ENCODE measurements around the gene WTIP.

WTIP gene

GRCh38 chr19:34523408-34523807 is 41.9 kb downstream of the WTIP start:
- H3K27me3 ChIP-seq: no peaks in the 10 kb centered on the region
- no peak for TF ChIP-seq CTCF (IDR thresholded peaks at IDR 0.05)
- H3K9me3 ChIP-seq: no peaks in the 10 kb centered on the region
- no peaks in the 10 kb centered on the region for H3K36me3 ChIP-seq
- no peak overlapping the region for H3K27ac ChIP-seq
- H3K4me3 ChIP-seq (ENCODE audit: low read depth in 1 of 2, low read length in 1 of 2): no peak overlapping the region
- H3K4me1 ChIP-seq (ENCODE audit: control insufficient read depth in 1 of 2, insufficient read depth in 1 of 2, low read depth in 1 of 2, low read length in 1 of 2): no peaks in the 10 kb centered on the region

GRCh38 chr19:34525001-34525400 is 43.4 kb downstream of the WTIP start:
- Histone ChIP-seq H3K4me3 (ENCODE audit: low read depth in 1 of 2, low read length in 1 of 2) (no peak overlapping the region), H3K4me1 (ENCODE audit: control insufficient read depth in 1 of 2, insufficient read depth in 1 of 2, low read depth in 1 of 2, low read length in 1 of 2) (no peaks in the 10 kb centered on the region), H3K27me3 (no peaks in the 10 kb centered on the region), H3K27ac (no peak overlapping the region), H3K9me3 (no peaks in the 10 kb centered on the region), H3K36me3 (no peaks in the 10 kb centered on the region)
- no peak for TF ChIP-seq CTCF (IDR thresholded peaks at IDR 0.05)

GRCh38 chr19:34534206-34534605 is 52.6 kb downstream of the WTIP start:
- H3K9me3 ChIP-seq: no peaks in the 10 kb centered on the region
- no peaks in the 10 kb centered on the region for H3K4me1 ChIP-seq (ENCODE audit: control insufficient read depth in 1 of 2, insufficient read depth in 1 of 2, low read depth in 1 of 2, low read length in 1 of 2)
- H3K4me3 ChIP-seq (ENCODE audit: low read depth in 1 of 2, low read length in 1 of 2): no peak overlapping the region
- H3K27me3 ChIP-seq: no peaks in the 10 kb centered on the region
- TF ChIP-seq CTCF (IDR thresholded peaks at IDR 0.05): no peak
- no peaks in the 10 kb centered on the region for H3K36me3 ChIP-seq
- no peak overlapping the region for H3K27ac ChIP-seq

GRCh38 chr19:34539396-34539795 is 57.8 kb downstream of the WTIP start:
- H3K27me3 ChIP-seq: no peaks in the 10 kb centered on the region
- H3K4me3 ChIP-seq (ENCODE audit: low read depth in 1 of 2, low read length in 1 of 2): no peak overlapping the region
- no peaks in the 10 kb centered on the region for H3K36me3 ChIP-seq
- no peak overlapping the region for H3K27ac ChIP-seq
- no peaks in the 10 kb centered on the region for H3K9me3 ChIP-seq
- no peaks in the 10 kb centered on the region for H3K4me1 ChIP-seq (ENCODE audit: control insufficient read depth in 1 of 2, insufficient read depth in 1 of 2, low read depth in 1 of 2, low read length in 1 of 2)
- no peak for TF ChIP-seq CTCF (IDR thresholded peaks at IDR 0.05)

DNA sequence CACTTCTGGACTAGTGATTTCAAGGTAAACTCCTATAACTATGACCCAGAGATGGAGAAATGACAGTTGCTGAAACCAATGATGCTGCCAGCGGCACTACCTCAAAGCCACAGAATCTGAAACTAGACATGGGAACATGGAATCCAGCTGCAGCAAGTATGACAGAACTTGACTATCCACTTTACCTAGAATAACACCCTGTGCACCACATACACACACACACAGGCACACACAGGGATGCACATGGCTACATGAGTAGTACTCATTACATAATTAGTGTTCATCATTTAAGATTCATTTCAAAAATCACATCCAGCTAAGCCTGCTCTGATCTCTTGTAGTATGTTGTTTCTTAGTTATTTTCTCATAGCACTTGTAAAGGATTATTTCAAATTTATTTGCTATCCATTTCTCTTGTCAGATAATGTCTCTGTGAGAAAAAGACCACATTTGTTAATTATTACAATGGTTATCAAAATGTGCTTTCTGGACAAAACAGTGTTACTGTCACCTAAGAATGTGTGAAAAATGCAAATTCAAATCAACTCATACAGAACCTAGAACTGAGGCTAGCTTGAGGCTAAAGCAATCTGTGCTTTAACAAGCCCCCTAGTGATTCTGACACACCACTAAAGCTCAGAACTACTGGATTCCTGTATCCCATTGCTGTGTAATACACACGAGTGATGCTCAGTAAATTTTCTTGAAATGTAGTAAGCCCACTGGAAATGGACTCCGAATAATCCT is 59.4 kb downstream of the WTIP start:
- Histone ChIP-seq H3K4me3 (ENCODE audit: low read depth in 1 of 2, low read length in 1 of 2) (no peak overlapping the region), H3K27ac (no peak overlapping the region), H3K9me3 (no peaks in the 10 kb centered on the region), H3K27me3 (no peaks in the 10 kb centered on the region), H3K4me1 (ENCODE audit: control insufficient read depth in 1 of 2, insufficient read depth in 1 of 2, low read depth in 1 of 2, low read length in 1 of 2) (no peaks in the 10 kb centered on the region), H3K36me3 (no peaks in the 10 kb centered on the region)
- no peak for TF ChIP-seq CTCF (IDR thresholded peaks at IDR 0.05)

Measured in neutrophil (primary cell).